Trophoblast cell (in vitro differentiated cells and primary cell): ENCODE measurements around the gene KCNQ1.

Source experiments
- DNase-seq, 2 donors: peaks; one replicate each; pipeline ENCODE4 v3.0.0-alpha.2; 2016
- H2AFZ ChIP-seq: 2 replicates; pipeline ENCODE4 v1.6.1; 2013; ENCODE audit warnings: low read length, moderate library complexity, mild to moderate bottlenecking; ENCODE audit not compliant: insufficient read depth, poor library complexity
- H2AK5ac ChIP-seq: 2 replicates; pipeline ENCODE4 v1.6.1; 2013; ENCODE audit warnings: mild to moderate bottlenecking, low read length
- H2BK120ac ChIP-seq: 2 replicates; pipeline ENCODE4 v1.6.1; 2013; ENCODE audit warnings: low read length, mild to moderate bottlenecking, moderate library complexity; ENCODE audit not compliant: insufficient read depth, poor library complexity
- H2BK12ac ChIP-seq: 2 replicates; pipeline ENCODE4 v1.6.1; 2013; ENCODE audit warnings: mild to moderate bottlenecking, low read length, moderate library complexity
- H2BK5ac ChIP-seq: 2 replicates; pipeline ENCODE4 v1.6.1; 2013; ENCODE audit warnings: low read length, low read depth, moderate library complexity, mild to moderate bottlenecking; ENCODE audit not compliant: poor library complexity
- H3K14ac ChIP-seq: 2 replicates; pipeline ENCODE4 v1.6.1; 2013; ENCODE audit warnings: mild to moderate bottlenecking, low read length
- H3K18ac ChIP-seq: 2 replicates; pipeline ENCODE4 v1.6.1; 2013; ENCODE audit warnings: mild to moderate bottlenecking, low read length
- H3K23ac ChIP-seq: 2 replicates; pipeline ENCODE4 v1.6.1; 2013; ENCODE audit warnings: low read length
- H3K27ac ChIP-seq: 2 replicates; pipeline ENCODE4 v1.5.1; 2013; ENCODE audit warnings: low read depth, mild to moderate bottlenecking, inconsistent platforms, low read length, moderate library complexity
- H3K27me3 ChIP-seq: 2 replicates; pipeline ENCODE4 v1.6.1; 2013; ENCODE audit warnings: inconsistent platforms, mild to moderate bottlenecking, low read length, moderate library complexity; ENCODE audit not compliant: insufficient read depth
- H3K36me3 ChIP-seq, 2 experiments: 1 replicate in 1 of 2; 2 replicates in 1 of 2; pipeline ENCODE4 v1.6.1; 2013; ENCODE audit warnings: low read length in 2 of 2, mild to moderate bottlenecking in 2 of 2, moderate library complexity in 1 of 2; ENCODE audit not compliant: insufficient read depth in 2 of 2, control insufficient read depth in 1 of 2
- H3K4ac ChIP-seq: 2 replicates; pipeline ENCODE4 v1.6.1; 2013; ENCODE audit warnings: low read depth, mild to moderate bottlenecking, low read length, moderate library complexity
- H3K4me1 ChIP-seq, 2 experiments: 1 replicate in 1 of 2; 2 replicates in 1 of 2; pipeline ENCODE4 v1.6.1; 2013; ENCODE audit warnings: low read length in 2 of 2, mild to moderate bottlenecking in 2 of 2, moderate library complexity in 1 of 2; ENCODE audit not compliant: insufficient read depth in 2 of 2, control insufficient read depth in 1 of 2
- H3K4me2 ChIP-seq: 2 replicates; pipeline ENCODE4 v1.6.1; 2013; ENCODE audit warnings: inconsistent platforms, mild to moderate bottlenecking, low read length, moderate library complexity
- H3K4me3 ChIP-seq: 2 replicates; pipeline ENCODE4 v1.5.1; 2013; ENCODE audit warnings: mild to moderate bottlenecking, low read depth, low read length, inconsistent platforms
- H3K79me1 ChIP-seq: one replicate; pipeline ENCODE4 v1.6.1; 2013; ENCODE audit warnings: low read length
- H3K79me2 ChIP-seq: 2 replicates; pipeline ENCODE4 v1.6.1; 2013; ENCODE audit warnings: low read length, mild to moderate bottlenecking; ENCODE audit not compliant: control insufficient read depth, insufficient read depth, poor library complexity
- H3K9ac ChIP-seq: 2 replicates; pipeline ENCODE4 v1.6.1; 2013; ENCODE audit warnings: mild to moderate bottlenecking, low read length
- H3K9me3 ChIP-seq: 2 replicates; pipeline ENCODE4 v1.6.1; 2013; ENCODE audit warnings: low read depth, mild to moderate bottlenecking, control low read depth, inconsistent platforms, low read length; ENCODE audit not compliant: insufficient read depth
- H4K12ac ChIP-seq: 2 replicates; pipeline ENCODE4 v1.6.1; 2013; ENCODE audit warnings: low read depth, mild to moderate bottlenecking, low read length, moderate library complexity
- H4K8ac ChIP-seq: 2 replicates; pipeline ENCODE4 v1.6.1; 2013; ENCODE audit warnings: low read depth, mild to moderate bottlenecking, low read length, moderate library complexity
- H4K91ac ChIP-seq: one replicate; pipeline ENCODE4 v1.6.1; 2013; ENCODE audit warnings: low read depth, mild to moderate bottlenecking, low read length, moderate library complexity
- WGBS: extraction: QIAGEN DNeasy Blood & Tissue Kit; methylation state at CpG from one replicate; pipeline ENCODE4 v1.1.7; 2013; ENCODE audit warnings: missing lambda C conversion rate; ENCODE audit not compliant: insufficient read length, insufficient coverage; ENCODE audit errors: extremely low coverage; 5-methylcytosine and 5-hydroxymethylcytosine counted together

KCNQ1 gene

GRCh38 chr11:2583605-2583958 is 138.8 kb downstream of the KCNQ1 start:
- Histone ChIP-seq H3K9me3 (peaks cover 4% of the 10 kb centered on the region), H3K4me2 (no peak overlapping the region), H3K18ac (no peak overlapping the region), H4K12ac (no peak overlapping the region), H4K91ac (no peak overlapping the region), H3K23ac (no peak overlapping the region), H3K4ac (no peak overlapping the region), H3K36me3 (no peaks in the 10 kb centered on the region), H3K27ac (no peak overlapping the region), H3K9ac (no peak overlapping the region), H3K14ac (no peak overlapping the region), H2BK120ac (no peak overlapping the region), H3K79me2 (no peaks in the 10 kb centered on the region), H4K8ac (no peak overlapping the region), H2BK12ac (no peak overlapping the region), H2AFZ (no peak overlapping the region), H3K4me3 (no peak overlapping the region), H2AK5ac (no peak overlapping the region), H3K79me1 (no peaks in the 10 kb centered on the region), H3K4me1 (peaks cover 2 to 3% of the 10 kb centered on the region in 2 experiments), H2BK5ac (no peak overlapping the region), H3K27me3 (no peaks in the 10 kb centered on the region)
- no peak for DNase-seq
- WGBS, result no CpG with 5 or more reads among the region's 6 CpGs

- Histone ChIP-seq H3K36me3 (no peaks in the 10 kb centered on the region), H3K4ac (no peak overlapping the region), H2BK120ac (no peak overlapping the region), H3K14ac (no peak overlapping the region), H3K9ac (no peak overlapping the region), H4K12ac (no peak overlapping the region), H3K79me2 (no peaks in the 10 kb centered on the region), H3K79me1 (no peaks in the 10 kb centered on the region), H3K9me3 (peaks cover 5% of the 10 kb centered on the region), H2AK5ac (no peak overlapping the region), H2BK5ac (no peak overlapping the region), H3K27ac (no peak overlapping the region), H4K8ac (no peak overlapping the region), H2BK12ac (no peak overlapping the region), H3K4me1 (no peaks in the 10 kb centered on the region), H4K91ac (no peak overlapping the region), H2AFZ (no peak overlapping the region), H3K18ac (no peak overlapping the region), H3K4me2 (no peak overlapping the region), H3K23ac (no peak overlapping the region), H3K27me3 (no peaks in the 10 kb centered on the region), H3K4me3 (no peak overlapping the region)
- 100% methylated on average over 1 of the region's 4 CpGs for WGBS
- no peak for DNase-seq
These were observed 139.6 kb downstream of the KCNQ1 start for GRCh38 chr11:2584434-2584811.

- H2BK12ac ChIP-seq, result no peak overlapping the region
- H3K79me2 ChIP-seq, result no peaks in the 10 kb centered on the region
- no peak overlapping the region for H3K4me2 ChIP-seq
- no peak overlapping the region for H2BK120ac ChIP-seq
- peaks cover 9% of the 10 kb centered on the region for H3K9me3 ChIP-seq
- no CpG with 5 or more reads among the region's 18 CpGs for WGBS
- no peak overlapping the region for H4K12ac ChIP-seq
- H3K4me1 ChIP-seq, result no peaks in the 10 kb centered on the region
- H2BK5ac ChIP-seq, result no peak overlapping the region
- no peak overlapping the region for H3K27ac ChIP-seq
- H3K9ac ChIP-seq, result no peak overlapping the region
- no peak for DNase-seq
- no peak overlapping the region for H2AK5ac ChIP-seq
- no peak overlapping the region for H4K8ac ChIP-seq
- no peak overlapping the region for H2AFZ ChIP-seq
- no peaks in the 10 kb centered on the region for H3K27me3 ChIP-seq
- no peaks in the 10 kb centered on the region for H3K36me3 ChIP-seq
- H3K4me3 ChIP-seq, result no peak overlapping the region
- no peak overlapping the region for H4K91ac ChIP-seq
- H3K79me1 ChIP-seq, result no peaks in the 10 kb centered on the region
- H3K18ac ChIP-seq, result no peak overlapping the region
- no peak overlapping the region for H3K4ac ChIP-seq
- H3K23ac ChIP-seq, result no peak overlapping the region
- no peak overlapping the region for H3K14ac ChIP-seq
These were observed 140.2 kb downstream of the KCNQ1 start for GRCh38 chr11:2584812-2585565.

GRCh38 chr11:2585566-2586086 is 140.8 kb downstream of the KCNQ1 start:
- Histone ChIP-seq H3K79me2 (no peaks in the 10 kb centered on the region), H2AFZ (no peak overlapping the region), H2AK5ac (no peak overlapping the region), H3K9me3 (peaks cover 9% of the 10 kb centered on the region), H3K14ac (no peak overlapping the region), H3K4me3 (no peak overlapping the region), H3K36me3 (no peaks in the 10 kb centered on the region), H3K27me3 (no peaks in the 10 kb centered on the region), H2BK5ac (no peak overlapping the region), H3K79me1 (no peaks in the 10 kb centered on the region), H4K8ac (no peak overlapping the region), H2BK12ac (no peak overlapping the region), H3K18ac (no peak overlapping the region), H3K4me1 (no peaks in the 10 kb centered on the region), H4K91ac (no peak overlapping the region), H4K12ac (no peak overlapping the region), H3K23ac (no peak overlapping the region), H3K4me2 (no peak overlapping the region), H2BK120ac (no peak overlapping the region), H3K4ac (no peak overlapping the region), H3K27ac (no peak overlapping the region), H3K9ac (no peak overlapping the region)
- DNase-seq, result no peak
- no CpG with 5 or more reads among the region's 6 CpGs for WGBS
